NCI-H510A (cell line): ENCODE measurements around the gene TAF4.

Source experiments
- DNase-seq: peaks from one replicate; lab custom pipeline; 2025; lab: John Stamatoyannopoulos, UW

The TAF4 gene

DNA sequence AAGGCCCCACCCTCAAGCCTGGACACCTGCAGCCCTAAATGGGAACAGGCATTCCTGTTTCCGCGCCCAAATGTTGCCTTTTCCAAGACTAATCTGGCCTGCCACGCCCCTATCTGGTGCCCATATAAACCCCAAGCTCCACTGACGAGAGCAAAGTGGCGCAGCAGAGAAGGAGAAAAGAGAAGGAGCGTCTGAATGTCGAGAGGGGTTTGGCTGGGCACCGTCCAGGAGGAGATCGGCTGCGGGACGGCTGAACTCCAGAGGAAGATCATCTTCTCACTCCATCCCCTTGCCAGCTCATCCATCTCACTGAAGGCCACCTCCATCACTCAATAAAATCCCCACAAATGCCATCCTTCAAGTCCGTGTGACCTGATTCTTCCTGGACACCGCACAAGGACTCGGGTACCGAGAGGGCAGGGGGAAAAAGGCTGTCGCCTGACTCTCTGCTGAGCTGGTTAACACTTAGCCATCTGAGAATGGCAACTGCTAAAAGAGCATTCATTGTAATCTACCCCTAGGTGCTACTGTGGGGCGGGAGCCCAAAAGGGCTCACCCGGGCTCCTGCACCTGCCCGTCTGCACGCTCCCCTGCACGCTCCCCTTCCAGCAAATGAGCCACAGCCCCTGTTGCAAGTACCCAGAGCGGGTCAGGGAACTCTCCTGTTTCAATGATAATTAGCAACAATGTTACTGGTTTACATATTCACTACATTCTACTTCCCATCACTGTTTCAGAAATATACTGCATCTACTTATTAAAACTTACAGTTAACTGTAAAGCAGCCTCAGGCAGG, 23.5 kb downstream of the TAF4 start:
- no peak for DNase-seq

DNA sequence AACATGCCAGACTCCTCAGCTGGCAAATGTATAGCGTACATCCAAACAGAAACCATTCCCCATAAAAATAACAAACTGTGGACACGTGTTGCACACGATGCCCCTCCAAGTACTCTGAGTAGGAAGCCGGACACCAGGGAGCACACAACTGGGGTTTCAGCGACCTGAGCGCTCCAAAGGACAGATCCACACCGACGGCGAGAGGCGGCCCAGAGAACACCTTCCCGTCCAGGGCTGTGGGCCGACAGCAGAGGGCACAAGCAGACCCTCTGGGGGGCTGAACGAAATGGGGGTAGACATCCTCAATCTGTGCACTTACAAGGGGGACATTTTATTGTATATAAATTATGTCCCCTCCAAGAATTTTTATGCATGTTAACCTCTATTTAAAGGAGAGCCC, 24.7 kb downstream of the TAF4 start:
- no peak for DNase-seq

DNA sequence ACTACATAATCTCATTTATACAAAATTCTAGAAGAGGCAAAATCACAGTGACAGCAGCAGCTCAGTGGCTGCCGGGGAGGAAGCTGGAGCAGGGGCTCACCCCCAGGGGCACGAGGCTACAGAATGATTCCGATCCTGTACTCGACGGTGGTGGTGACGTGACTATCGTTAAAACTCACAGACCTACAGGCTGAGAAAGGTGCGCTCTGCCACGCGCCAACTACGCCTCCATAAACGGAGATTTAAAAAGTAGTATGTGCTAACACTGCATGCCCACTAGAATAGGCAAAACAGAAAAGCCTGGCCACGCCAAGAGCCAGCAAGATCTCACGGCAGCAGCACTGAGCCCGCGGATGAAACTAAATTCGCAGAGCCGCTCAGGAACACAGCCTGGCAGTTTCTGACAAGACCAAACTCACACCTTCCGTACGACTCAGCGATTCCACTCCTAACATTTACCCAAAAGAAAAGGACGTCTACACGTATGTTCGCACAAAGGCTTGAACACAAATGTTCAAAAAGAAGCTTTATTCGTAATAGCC, 25.2 kb downstream of the TAF4 start:
- DNase-seq = no peak

DNA sequence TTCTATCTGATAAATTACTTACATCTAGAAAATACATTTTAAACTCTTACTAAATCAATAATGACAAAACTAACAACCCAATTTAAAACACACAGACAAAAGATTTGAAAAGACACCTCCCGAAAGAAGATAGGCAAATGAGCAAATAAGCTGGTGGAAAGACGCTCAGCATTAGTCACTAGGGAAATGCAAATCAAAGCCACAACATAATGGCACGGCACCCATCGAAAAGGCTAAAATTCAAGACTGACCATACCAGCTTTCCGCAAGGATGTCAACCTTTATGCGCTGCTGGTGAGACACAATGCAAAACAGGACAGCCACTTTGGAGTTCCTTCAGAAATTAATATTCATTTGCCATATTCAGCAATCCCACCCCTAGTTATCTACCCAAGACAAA, 25.9 kb downstream of the TAF4 start:
- no peak for DNase-seq

DNA sequence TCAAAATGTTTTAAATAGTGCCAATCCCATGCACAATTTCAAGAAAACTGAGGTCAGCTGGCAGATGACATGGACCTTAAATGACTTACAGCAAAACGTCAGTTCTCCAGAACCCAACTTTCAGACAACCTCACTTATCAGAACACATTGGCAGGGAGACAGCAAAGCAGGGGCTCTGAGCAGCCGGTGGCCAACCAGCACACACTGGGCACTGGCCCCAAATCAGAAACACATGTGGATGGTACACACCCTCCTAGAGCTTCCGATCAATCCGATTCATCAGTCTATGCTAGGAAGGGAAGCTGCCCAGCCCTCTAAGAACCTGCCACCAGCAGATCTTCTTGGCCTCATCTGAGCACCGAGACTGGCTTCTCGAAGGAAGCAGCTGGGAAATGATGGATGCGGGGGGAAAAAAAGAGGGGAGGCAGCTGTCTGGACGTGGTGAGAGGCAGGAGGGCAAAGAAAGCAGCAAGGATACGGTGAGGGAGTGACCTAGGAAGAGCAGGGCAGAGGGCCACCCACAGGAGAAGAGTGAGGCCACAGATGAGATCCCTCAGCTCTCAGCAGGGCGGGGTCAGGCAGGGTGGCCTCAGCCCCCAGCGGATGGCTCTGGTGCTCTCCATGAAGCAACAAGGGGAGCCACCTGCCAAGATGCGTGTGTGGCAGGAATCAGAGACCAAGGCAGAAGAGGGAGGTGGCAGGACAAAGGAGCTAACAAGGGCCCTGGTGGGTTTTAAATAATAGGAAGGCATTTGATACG, 32.9 kb downstream of the TAF4 start:
- no peak for DNase-seq

DNA sequence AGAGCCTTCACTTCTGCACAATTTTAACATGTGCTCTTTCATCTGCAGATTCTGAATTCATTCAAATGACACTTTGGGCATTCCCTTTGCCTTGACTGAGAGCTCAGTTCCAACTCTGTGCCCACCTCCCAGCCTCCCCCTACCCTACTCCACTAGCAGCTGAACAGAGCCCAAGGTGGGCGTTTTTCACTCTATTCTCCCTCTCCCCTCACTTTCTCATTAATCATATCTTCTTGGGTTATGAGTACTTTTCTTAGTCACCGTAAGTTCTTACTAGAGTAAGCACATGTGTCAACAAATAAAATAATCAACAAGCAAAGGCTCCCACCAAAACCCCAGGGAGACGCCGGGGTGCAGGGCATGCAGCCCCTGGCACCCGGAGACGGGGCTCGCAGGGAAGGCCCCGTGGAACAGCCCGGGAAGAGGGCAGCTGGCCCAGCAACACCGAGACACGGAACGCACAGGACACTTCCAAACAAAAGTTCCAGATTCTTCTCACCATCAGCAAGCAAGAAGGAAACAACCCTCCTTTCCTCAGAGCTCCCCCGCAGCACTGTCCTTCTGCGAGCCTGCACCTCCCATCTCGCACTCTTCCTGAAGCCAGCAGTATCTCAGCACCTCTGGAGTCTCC, 34.1 kb downstream of the TAF4 start:
- no peak for DNase-seq

DNA sequence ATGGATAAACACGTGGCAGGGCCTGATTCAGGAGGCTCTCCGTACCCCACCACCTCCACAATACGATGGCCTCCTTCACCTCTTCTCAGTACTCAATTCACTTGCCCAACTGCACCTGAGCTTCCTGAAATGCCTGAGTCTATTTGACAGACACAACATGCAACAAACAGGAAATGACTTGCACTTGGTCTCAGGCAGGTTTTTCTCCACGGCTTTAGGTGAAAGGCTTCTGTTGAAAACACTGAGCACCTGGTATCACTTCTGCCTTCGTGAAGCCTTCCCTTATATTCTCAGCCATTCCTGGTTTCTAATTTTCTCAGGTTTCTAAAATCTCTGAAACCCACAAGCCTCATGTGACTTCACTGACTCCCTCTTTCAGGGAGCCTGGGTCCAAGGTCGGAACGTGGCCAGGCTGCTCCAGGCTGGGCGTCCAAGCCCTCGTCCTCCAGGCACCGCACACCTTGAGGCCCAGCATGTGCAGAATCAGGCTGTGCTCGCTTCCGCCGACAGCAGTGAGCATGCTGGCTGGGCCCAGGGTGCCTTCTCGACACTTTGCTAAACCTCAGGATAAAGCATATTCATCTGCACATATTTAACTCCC, 34.7 kb downstream of the TAF4 start:
- no peak for DNase-seq

DNA sequence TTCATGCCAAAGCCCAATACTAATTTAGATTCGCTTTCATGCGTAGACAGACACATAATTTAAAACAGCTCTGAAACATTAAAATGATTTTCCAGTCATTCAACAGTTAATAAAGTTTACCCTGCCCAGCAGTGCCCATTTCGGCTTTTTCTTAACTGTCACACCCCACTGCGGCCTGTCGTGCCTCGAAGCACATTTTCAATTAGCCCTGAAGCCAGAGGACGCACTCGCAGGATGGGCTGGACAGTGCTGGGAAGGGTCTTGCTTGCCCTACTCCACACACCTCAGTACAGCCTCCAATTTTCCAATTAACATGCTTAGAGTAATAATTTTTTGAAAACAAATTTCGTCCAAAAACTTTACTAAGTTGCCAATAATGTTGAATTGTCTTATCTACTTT, 35.3 kb downstream of the TAF4 start:
- DNase-seq = no peak

DNA sequence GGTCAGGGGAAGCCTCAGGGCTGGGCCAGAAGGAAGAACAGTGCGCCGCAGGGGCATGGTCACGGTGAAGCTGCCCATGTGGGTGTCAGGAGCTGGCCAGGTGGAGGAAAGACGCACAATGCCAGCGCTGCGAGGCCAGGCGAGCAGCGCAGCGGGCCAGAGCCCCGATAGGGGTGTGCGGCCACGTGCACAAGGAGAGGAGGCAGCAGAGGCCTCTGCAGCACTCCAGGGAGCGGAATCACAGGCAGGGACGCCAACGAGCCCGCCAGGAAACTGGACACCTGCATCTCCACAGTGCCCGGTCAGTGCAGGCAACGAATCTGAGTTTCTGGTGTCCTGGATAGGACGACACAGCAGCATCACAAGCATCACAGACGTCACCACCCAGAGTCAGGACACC, 35.7 kb downstream of the TAF4 start:
- DNase-seq = no peak

DNA sequence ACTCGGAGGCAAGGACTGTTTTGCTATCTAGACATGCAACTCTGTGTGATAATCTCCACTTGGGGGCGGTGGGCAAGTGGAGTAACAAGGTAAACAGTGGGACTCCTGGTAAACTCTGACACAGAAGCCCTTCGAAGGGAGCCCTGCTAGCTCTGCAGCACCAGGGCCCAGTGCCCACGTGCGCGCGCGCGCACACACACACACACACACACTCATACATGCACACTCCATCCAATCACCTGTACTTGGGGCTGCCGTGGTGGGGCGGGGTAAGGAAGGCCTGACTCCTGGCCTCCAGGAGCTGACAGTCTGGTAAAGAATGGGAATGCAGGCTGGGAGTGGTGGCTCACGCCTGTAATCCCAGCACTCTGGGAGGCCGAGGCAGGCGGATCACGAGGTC, 36.4 kb downstream of the TAF4 start:
- no peak for DNase-seq

DNA sequence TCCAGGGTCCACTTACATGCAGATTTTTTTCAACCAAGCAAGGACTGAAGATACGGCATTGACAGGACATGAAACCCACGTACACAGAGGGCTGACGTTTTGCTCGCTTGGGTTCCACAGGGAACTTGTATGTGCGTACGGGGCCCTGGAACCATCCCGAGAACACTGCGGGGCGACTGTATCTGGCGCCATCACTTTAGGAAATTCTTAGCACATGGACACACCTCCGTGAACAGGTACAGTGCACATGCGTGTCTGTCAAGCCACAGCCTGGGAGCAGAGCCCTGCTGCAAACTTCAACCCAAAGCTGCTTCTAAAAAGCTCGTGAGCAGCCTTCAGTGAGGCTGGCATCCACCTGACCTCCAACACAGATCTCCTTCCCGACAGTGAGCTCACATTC, 37.3 kb downstream of the TAF4 start:
- no peak for DNase-seq

DNA sequence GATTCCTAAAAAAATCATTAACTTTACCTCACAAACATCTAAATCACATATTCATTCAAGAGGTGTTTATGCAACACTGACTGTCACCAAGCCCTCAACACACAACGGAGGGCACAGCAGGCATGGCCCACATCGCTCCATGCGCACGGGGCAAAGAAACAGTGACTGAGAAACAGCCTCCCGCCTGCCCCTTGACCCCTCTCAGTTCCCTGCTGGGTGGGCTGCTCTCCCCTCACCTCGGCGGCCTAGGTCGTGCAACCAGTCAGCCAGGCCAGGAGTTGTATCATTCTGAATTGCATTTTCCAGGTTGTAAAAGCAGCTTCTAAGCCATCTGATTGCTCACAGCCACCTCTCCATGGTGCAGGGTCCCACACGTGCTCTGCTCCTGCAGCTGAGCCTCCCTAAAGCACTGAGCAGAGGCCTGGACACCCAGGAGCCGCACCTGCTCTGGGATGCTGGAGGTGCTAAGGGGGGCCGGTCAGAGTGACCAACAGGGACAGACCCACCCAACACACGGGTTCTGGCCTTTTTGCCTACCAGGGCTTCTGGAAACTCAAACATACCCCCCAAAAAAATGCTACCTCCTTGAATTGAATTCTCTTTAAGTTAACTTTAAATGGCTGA, 37.9 kb downstream of the TAF4 start:
- no peak for DNase-seq

DNA sequence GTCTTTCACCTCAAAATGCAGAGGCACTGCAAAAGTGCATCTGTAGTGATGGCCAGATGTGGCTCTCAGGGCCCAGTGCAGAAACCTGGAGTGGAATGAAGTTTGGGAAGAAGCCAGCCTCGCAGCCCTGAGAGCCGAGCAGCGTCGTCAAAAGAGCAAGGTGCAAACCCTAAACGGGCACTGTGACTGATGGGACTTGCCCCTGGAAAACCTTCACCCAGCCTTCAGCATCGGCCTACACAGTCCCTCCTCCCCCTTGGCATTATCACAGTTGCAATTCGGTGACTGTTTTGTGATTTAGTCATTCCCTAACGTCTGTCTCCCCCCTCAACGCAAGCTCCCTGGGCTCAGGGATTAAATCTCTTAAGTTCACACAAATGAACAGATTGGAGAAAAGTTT, 38.6 kb downstream of the TAF4 start:
- no peak for DNase-seq

DNA sequence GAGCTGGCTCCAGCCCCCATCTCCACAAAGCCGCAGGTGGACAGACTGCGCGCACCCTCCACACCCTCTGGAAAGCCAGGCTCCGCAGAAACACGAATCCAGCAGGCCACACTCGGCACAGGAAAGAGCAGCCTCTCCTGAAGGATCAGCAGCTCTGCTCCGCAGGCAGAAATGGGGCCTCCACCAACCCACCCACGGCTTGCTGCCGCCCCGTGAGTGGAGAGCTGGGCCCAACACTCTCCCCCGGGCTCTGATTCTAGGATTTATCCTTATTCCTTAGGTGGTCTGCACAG, 39.2 kb downstream of the TAF4 start:
- no peak for DNase-seq

DNA sequence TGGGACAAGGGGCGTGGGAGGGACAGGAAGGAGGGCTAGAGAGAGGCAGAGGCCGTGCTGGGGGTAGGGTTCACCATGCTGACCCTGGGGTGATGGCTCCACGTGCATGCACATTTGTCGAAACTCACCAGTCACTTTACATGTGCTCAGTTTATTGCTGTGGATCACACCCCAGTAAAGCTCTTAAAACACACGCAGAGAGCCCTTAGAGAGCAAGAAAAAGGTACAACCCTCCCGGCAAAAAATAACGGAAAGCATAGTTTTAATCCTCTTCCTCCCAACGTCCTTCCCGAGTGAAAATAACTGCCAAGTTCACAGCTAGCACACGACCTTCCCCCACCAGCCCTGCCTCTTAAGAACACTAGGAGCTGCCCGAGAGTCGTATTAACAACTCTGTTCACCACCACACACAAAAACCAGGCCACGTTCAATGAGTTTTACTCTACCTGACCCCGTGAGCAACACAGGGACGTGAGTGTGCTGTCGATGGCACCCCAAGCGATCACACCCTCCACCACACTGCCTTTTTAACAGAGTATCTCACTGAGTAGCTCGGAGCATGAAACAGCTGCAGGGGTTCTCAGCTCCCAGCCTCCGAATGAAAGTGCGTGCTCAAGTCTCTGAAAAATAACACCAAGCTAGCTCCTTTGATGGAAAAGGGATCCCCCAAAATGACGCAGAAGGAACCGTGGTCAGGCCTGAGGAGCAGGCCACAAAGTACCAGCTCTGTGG, 39.7 kb downstream of the TAF4 start:
- DNase-seq = no peak

DNA sequence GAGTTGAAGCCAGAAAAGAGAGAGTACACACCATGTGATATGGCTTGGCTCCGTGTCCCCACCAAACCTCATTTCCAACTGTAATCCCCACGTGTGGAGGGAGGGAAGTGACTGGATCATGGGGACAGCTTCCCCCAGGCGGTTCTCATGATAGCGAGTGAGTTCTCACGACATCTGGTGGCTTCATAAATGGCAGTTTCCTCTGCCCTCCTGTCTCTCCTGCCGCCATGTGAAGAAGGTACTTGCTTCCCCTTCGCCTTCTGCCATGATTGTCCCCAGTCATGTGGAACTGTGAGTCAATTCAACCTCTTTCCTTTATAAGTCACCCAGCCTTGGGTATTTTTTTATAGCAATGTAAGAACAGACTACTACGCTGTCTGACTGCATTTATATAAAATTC, 40.3 kb downstream of the TAF4 start:
- no peak for DNase-seq

DNA sequence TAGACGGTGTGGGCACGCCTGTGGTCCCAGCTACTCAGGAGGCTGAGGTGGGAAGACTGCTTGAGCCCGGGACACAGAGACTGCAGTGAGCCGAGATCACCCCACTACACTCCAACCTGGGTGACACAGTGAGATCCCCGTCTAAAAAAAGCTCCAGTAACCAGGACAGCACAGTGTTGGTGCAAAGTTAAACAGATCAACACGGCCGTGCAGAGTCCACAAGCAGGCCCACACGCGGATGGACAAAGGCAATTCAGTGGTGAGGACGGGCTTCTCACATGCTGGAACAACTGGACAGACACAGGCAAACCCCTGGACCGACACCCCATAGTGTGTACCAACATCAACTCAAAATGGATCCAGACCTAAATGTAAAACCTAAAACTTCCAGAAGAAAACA, 41.7 kb downstream of the TAF4 start:
- no peak for DNase-seq

DNA sequence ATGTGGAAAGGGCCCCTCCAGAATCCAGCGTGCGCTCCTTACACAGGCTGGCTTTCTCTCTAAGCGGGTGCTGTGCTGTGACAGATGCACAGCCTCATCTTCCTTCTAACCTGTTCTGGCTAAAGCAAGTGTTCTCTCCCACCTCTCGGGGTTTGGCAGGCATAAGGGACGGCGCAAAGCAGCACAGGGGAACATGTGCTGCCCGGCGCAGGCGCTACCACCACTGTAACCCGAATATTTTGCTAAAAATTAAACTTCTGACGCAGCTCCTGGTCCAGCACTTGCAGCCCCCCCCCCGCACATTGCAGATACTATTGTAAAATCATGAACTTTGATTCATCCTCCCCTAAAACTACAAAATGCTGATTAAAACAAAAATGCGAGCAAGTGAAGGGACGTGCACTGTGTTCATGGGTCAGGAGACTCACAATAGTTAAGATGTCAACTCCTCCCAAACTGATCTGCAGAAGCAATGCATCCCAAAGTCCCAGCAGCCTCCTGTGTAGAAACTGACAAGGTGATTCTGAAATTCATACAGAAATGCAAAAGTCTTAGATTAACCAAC, 43.0 kb downstream of the TAF4 start:
- DNase-seq = no peak

DNA sequence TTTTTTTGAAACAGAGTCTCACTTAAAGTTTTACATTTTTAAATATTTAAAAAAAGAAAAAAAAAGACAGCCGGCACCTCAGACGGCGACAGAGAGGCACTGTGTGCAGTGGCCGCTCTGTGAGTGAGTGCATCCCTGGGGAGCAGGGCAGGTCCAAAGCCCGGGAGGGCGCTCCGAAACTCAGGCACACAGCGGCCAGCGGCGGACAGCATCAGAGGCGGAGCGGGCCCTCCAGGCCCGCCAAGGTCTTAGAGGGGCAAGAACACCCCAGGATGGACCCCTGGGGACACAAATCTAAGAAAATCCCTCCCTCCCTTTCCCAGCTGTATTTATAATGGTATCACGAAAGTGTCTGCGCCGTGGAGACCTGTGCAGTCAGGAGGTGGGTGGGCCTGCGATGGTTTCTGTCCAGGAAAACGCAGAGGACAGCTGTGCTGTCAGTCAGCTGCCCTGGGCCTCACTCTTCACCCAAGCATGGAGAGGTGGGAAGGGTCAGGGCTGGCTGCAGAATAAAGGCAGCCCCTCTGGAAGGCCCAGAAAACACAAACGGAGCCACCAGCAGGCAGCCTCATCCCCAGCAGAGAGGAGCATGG, 43.8 kb downstream of the TAF4 start:
- DNase-seq = no peak

DNA sequence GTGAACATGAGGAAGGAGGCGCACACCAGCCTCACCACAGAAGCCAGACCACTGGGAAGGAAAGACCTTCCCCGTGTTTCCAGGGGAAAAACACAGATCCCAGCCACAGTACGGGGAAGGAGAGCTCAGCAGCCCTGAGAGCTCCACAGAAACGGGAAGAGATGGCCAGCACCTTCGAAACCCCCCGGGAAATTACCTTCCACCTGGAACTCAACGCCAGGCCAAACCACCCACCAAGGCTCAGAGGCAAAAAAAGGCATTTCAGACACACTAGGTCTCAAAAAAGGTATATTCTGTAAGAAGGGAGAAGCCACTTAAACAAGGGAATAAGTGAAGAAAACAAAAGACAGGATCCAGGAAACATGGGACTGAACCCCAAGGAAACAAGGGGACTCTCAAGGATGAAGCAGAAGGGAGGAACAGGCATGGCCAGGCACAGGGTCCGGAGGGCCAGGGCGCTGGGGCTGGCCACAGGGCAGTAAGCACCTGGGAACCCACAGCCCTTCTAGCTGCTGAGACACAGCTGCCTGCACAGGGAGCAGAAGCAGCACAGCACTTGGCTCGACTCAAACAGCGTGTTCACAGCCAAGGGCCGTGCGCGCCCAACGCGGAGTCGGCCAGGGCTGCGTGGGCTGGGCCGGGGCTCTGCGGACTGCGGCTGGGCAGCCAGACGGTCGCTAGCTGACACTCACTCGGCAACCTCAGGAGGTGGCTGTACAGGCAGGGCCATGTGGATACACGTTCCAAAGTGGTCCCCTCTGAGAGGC, 44.6 kb downstream of the TAF4 start:
- DNase-seq = no peak
